Activated T-helper 9 cell treated with anti-CD3 and anti-CD28 coated beads, Interleukin-2, amount 50 U/mL, for 16 hours (primary cell): ENCODE data around the gene ZMYND19.
"Not testable (repeated sequence)": the region's sequence is repeated elsewhere in the genome, so short reads cannot be mapped to it uniquely, and the experiment has no call there.

Experiments
- DNase-seq: peaks from one replicate; pipeline ENCODE4 v3.0.0-alpha.2; 2020; ENCODE audit warnings: low read depth

The ZMYND19 gene

GRCh38 chr9:137590469-137591383 lies at the start of gene ZMYND19:
ZMYND19 (minus strand) TSS chr9:137590512; CDS start chr9:137590263, 249 bp downstream.
- peak; percentile 86 for DNase-seq

DNA sequence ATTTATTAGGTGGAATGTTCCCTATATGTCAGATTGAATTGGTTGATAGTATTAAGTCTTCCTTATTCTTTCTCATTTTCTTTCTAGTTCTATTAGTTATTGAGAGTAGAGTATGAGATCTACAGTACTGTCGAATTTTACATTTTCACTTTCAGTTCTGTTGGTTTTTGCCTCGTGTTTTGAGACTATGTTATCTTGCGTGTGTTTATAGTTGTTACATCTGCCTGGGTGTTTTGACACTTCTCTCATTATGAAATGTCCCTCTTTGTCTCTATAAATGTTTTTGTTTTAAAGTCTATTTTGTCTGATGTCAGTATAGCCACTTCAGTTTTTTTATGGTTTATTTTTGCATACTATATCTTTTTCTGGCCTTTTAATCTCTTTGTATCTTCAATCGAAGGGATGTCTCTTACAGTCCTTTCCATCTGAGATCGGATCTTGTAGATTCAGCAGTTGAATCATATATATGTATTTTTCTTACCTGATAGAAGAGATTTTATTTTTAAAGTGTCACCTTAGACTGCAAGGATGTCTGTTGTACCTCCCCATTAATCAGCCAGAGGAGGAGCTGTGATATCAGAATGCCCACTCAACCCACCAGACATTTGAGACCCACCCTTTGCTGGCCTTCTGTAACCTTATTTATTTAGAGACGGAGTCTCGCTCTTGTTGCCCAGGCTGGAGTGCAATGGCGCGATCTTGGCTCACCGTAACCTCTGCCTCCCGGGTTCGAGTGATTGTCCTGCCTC lies 49.2 kb upstream of the ZMYND19 start:
- no peak for DNase-seq

GRCh38 chr9:137638680-137639079 lies 48.4 kb upstream of the ZMYND19 start:
- no peak for DNase-seq

- no peak for DNase-seq
Measured at GRCh38 chr9:137634016-137634415, 43.7 kb upstream of the ZMYND19 start.

GRCh38 chr9:137632230-137633161 lies 42.2 kb upstream of the ZMYND19 start:
- no peak for DNase-seq

- no peak for DNase-seq
Measured at GRCh38 chr9:137631345-137632229, 41.3 kb upstream of the ZMYND19 start.

GRCh38 chr9:137630679-137631078 lies 40.4 kb upstream of the ZMYND19 start:
- no peak for DNase-seq

DNA sequence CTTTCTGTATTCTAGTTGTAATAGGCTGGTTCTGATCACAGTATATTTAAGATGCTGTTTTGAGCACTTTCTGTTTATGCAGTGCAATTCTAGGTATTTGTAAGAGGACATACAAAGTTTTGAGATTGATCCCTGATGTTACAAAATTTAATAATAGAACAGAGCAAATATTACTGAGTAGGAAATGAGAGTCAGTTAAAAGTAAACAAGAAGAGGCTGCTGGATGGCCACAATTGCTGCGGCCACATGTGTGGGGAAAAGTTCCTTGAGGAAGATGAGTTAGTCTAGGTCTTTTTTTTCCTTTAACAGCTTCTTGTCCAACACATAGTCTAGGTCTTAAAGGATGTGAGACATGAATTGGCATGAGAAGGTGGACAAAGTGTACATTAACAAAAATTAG lies 39.8 kb upstream of the ZMYND19 start:
- DNase-seq, result no peak

- not testable (repeated sequence) for DNase-seq
Measured at GRCh38 chr9:137627406-137627805, 37.1 kb upstream of the ZMYND19 start.

DNA sequence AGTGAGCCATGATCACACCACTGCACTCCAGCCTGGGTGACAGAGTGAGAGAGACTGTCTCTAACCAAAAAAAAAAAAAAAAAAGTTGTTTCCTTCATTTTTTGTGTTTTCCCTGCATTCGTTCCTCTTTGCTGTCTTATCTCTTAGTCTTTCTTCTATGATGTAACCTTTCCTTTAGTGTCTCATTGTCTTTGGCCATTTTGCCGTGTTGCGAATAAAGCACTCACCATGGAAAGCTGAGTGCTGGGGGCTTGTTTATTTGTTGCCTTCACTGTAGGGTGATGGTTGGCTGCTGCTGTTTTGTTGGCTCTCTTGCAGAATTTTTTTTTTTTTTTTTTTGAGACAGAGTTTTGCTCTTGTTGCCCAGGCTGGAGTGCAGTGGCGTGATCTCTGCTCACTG lies 36.2 kb upstream of the ZMYND19 start:
- no peak for DNase-seq

DNA sequence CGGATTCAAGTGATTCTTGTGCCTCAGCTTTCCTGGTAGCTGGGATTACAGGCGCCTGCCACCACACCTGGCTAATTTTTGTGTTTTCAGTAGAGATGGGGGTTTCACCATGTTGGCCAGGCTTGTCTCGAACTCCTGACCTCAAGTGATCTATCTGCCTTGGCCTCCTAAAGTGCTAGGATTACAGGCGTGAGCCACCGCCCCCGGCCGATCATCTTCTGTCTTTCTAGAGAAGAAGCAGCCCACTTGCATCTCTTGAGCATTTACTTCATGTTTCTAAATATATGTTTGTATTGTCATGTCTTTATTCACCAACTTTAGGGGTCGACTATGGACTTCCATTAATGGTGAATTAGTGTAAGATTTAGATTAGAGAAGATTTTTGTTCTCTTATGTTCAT lies 31.9 kb upstream of the ZMYND19 start:
- not testable (repeated sequence) for DNase-seq

DNA sequence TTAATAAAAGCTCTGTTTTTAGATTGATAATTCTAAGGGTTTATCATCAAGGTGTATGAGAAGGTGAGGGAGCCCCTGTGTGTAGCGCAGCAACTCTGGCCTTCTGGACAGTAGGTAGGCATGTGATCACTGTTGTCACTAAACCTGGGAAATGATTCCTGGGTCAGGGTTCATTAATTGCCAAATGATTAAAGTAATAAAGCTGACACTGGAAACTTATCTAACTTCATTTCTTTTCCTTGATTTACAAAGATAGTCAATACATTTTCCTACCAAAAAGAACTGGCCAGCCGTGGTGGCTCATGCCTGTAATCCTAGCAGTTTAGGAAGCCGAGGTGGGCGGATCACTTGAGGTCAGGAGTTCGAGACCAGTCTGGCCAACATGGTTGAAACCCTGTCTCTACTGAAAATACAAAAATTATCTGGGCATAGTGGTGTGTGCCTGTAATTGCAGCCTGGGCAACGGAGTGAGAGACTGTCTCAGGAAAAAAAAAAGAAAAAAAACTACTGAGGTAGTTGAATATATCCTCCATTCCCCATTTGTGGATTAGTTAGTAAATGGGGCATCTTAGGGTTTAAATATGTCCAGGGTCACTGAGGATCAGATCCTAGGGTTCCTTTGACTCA lies 30.9 kb upstream of the ZMYND19 start:
- DNase-seq, result no peak

DNA sequence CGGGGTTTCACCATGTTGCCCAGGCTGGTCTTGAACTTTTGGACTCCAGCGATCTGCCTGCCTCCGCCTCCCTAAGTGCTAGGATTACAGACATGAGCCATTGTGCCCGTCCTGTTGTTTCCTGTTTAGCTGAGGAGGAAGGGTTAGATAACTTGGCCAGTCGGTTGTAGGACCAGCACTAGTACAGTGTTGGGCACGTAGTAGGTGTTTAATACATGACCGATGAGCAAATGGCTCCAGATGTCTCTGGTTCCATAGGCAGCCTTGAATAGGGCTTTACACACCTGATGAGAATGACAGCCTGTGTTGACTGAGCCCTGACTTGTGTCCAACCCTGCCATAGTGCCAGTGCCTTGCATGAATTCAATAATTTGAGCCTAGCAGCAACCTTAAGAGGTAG lies 30.3 kb upstream of the ZMYND19 start:
- DNase-seq, result no peak

DNA sequence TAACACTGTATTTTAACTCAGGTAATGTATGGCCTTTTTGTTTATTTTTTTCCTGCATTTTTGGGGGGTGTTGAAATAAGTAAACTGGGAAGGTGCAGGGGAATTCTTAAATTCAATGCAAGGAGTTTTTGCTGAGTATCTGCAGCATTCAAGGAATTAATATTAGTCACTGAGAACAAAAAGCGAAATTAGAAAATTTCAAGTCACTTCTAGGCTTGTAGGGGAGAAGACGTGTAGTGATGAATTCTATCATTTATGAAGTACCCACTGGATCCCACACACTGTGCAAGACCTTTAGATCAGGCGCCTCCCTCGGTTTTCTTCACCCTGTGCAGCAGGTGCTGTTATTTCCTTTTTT lies 29.7 kb upstream of the ZMYND19 start:
- DNase-seq, result no peak

DNA sequence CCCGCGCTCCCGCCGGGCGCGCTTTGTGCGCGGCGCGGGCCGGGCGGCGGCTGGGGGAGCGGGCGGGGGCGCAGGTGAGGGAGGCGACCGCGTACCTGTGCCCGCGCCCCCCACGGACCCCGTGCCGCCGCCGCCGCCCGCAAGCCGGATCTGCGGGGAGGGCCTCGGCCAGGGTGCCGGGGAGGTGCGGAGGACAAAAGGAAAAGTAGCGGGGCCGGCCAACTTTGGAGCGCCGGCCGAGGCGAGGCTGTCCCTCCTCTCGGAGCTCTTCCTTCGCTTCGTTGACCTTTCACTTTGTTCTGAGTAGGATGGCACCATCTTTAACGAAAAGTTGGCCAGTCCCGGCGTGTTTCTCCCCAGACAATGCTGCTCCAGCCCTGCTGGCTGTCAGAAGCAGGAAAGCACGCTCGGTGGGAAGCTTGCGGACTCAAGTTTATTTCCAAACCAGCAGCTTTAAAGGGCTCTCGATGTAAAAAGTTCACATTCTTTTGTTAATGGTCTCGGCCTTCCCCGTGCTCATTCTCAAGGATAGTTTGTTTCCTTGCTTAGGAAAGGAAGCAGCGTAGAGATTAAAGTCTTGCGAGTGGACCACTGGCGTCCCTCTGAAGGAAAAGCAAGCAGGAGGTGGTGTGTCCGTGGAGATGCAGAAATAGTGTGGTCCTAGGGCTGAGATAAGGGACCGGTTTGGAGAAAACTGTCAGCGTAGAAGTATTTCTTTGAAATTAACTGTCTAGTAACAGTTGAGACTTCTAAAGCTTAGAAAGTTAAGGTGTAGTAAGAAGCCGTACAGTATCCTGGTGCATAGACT lies 29.1 kb upstream of the ZMYND19 start:
- DNase-seq, result peak; percentile 13

DNA sequence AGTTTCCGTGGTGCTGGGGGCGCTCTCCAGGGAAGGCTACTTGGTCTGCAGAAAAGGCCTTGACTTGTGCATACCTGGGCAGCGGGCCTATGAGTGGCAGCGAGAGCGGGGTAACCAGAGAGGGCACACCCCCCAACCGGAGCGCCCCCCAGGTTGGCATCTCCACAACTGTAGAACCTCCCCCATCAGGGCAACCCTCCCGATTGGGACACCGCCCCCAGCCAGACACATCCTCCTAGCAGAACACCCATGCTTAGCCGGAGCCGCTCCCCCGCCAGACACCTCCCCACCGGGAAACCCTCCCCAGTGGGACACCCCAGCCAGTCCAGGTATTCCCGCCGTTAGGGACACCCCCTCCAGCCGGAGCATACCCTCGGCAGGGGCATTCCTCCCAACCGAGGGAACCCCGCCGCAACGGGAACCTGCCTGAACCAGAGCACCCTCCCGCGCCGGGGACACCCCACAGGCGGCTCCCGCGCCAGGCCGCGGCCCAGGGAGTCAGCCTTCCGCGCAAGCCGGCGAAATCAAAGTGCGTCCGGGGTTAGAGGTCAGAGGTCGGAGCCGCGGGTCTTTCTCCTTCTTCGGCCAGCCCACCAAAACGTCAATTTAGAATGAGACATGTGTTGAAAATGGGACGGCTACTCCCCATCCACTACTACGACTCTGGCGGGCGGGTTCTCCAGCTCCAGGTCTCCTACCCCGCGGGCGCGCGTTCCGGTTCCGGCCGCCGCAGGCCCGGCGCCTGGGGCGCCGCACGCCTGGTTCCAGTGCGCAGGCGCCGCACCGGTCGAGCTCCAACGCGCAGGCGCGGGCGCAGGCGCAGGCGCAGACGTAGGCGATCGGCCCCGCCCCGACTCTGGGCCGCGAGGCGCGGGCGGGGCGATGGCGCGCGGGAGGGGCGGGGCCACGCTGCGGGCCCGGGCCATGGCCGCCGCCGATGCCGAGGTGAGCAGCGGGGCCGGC lies 28.1 kb upstream of the ZMYND19 start, which contains the start of gene EHMT1:
TSS of gene EHMT1 (plus strand) at position 901 of the 963 bp plus-strand sequence. CDS start at position 925, 24 bp downstream.
- DNase-seq, result peak; percentile 86

GRCh38 chr9:137615387-137615871 lies 25.1 kb upstream of the ZMYND19 start:
- no peak for DNase-seq
